Activated CD4-positive, CD25-positive, alpha-beta regulatory T cell treated with anti-CD3 and anti-CD28 coated beads, Interleukin-2, amount 50 U/mL, for 24 hours (primary cell): ENCODE data around the gene HOXB8.

Source experiments
- ATAC-seq, 2 donors: fragments of 150-1000 bp; cut with Tn5 transposase; one replicate each; pipeline ENCODE4 v1.10.0; 2021; ENCODE audit warnings: mild to moderate bottlenecking in 1 of 2, moderate library complexity in 1 of 2

The HOXB8 gene

GRCh38 chr17:48637323-48638260 is 22.5 kb upstream of the HOXB8 start:
- ATAC-seq: no peak

- ATAC-seq: peak in 1 of 2 donors; percentile 79
Measured at GRCh38 chr17:48636177-48637018, 21.3 kb upstream of the HOXB8 start.

- no peak for ATAC-seq
Measured at GRCh38 chr17:48634493-48635208, 19.6 kb upstream of the HOXB8 start.

- ATAC-seq: no peak
Measured at GRCh38 chr17:48633266-48633677, 18.2 kb upstream of the HOXB8 start.

GRCh38 chr17:48632579-48633265 is 17.6 kb upstream of the HOXB8 start:
- ATAC-seq: no peak

GRCh38 chr17:48631693-48632578 is 16.8 kb upstream of the HOXB8 start:
- ATAC-seq: no peak

- no peak for ATAC-seq
Measured at GRCh38 chr17:48630925-48631692, 16.0 kb upstream of the HOXB8 start.

- no peak for ATAC-seq
Measured at GRCh38 chr17:48630009-48630924, 15.2 kb upstream of the HOXB8 start.

GRCh38 chr17:48629411-48629759 is 14.3 kb upstream of the HOXB8 start:
- ATAC-seq: no peak

GRCh38 chr17:48628649-48629410 is 13.7 kb upstream of the HOXB8 start:
- no peak for ATAC-seq

GRCh38 chr17:48627623-48628521 is 12.8 kb upstream of the HOXB8 start:
- ATAC-seq: no peak

- ATAC-seq: no peak
Measured at GRCh38 chr17:48627118-48627597, 12.1 kb upstream of the HOXB8 start.

- peak; percentile 58 to 61 for ATAC-seq
Measured at GRCh38 chr17:48626245-48627117, 11.4 kb upstream of the HOXB8 start, which contains the start of gene HOXB9. HOXB9 (minus strand) TSS chr17:48626358; CDS start chr17:48626269, 89 bp downstream.

- ATAC-seq: peak; percentile 76 to 78
Measured at GRCh38 chr17:48625495-48626244, 10.6 kb upstream of the HOXB8 start.
